Adrenal gland (tissue), 12 donors: ENCODE results near the gene TRPV2. TPM values are rescaled to one million over a fixed set of nuclear protein-coding genes. Genes with fewer than 3 reads are reported as not detected.
A peak's percentile ranks its signal among the peaks of the same experiment; 100 is the strongest.
"Not testable (repeated sequence)": the region's sequence is repeated elsewhere in the genome, so short reads cannot be mapped to it uniquely, and the experiment has no call there.

ENCODE experiments used
- DNase-seq, 7 donors: peaks; one replicate each; pipeline ENCODE4 v3.0.0-alpha.2; 2019 to 2020
- H3K27ac ChIP-seq, 5 donors: fragments of 200-600 bp; sonication (generic) in 4 of 5; 1 replicate in 3 of 5; 2 replicates in 2 of 5; pipeline versions ENCODE4 v1.5.1 to v1.8.0; 2016 to 2020; ENCODE audit warnings: mild to moderate bottlenecking in 1 of 5
- H3K27me3 ChIP-seq: fragments of 200-600 bp; 2 replicates; pipeline ENCODE4 v1.8.0; 2021
- H3K36me3 ChIP-seq, 2 donors: fragments of 200-600 bp; replicated peaks in 1 of 2; 1 replicate in 1 of 2; 2 replicates in 1 of 2; pipeline versions ENCODE4 v1.5.1 to v1.8.0; 2018 to 2022
- H3K4me1 ChIP-seq, 2 donors: fragments of 200-600 bp; replicated peaks in 1 of 2; 1 replicate in 1 of 2; 2 replicates in 1 of 2; pipeline versions ENCODE4 v1.5.1 to v1.8.0; 2018 to 2021
- H3K4me3 ChIP-seq, 4 donors: fragments of 200-600 bp; sonication (generic) in 3 of 4; one replicate each; pipeline ENCODE4 v1.5.1; 2016 to 2018
- H3K9me3 ChIP-seq, 3 donors: fragments of 200-600 bp; sonication (generic) in 1 of 3; replicated peaks in 1 of 3; 1 replicate in 2 of 3; 2 replicates in 1 of 3; pipeline versions ENCODE4 v1.5.1 to v1.8.0; 2016 to 2021
- POLR2A ChIP-seq, 2 donors: fragments of 450-650 bp; IDR thresholded peaks; one replicate each; pipeline ENCODE4 v1.6.1; 2017; ENCODE audit warnings: antibody characterized with exemption in 2 of 2, mild to moderate bottlenecking in 2 of 2, moderate library complexity in 1 of 2
- WGBS, 4 donors: extraction: QIAGEN DNeasy Blood & Tissue Kit in 2 of 4; methylation state at CpG; one replicate each; pipeline versions ENCODE4 v1.1.5 to v1.1.7; 2013 to 2017; 5-methylcytosine and 5-hydroxymethylcytosine counted together
- intact Hi-C, 2 donors: fragments of 100-400 bp; cut with DNase I; formaldehyde crosslinking; loops; one replicate each; pipeline versions ENCODE4 v1.14.1 to v1.15.0; 2022 to 2023
- polyA plus RNA-seq, 3 donors: library from polyadenylated mRNA; stranded (reverse); fragments of 200-250 nt in 2 of 3; fragments of 350-450 nt in 1 of 3; fragmentation: Illumina TruSeq in 1 of 3; extraction: RNeasy Lipid Tissue Mini Kit (QIAGEN cat#74804) in 1 of 3; gene quantifications; one replicate each; pipeline ENCODE4 v1.2.3, GENCODE V29; 2013 to 2014
- total RNA-seq, 9 donors: library from RNA; depleted of rRNA in 4 of 9; stranded (reverse); fragments of >200 nt in 4 of 9; fragments of 120-200 nt in 1 of 9; fragmentation: NEBNext Ultra II Directional in 1 of 9; extraction: Animal tissue kit (Norgen Biotek cat#: 25700) in 1 of 9; gene quantifications; one replicate each; pipeline versions ENCODE4 v1.1.0 to v1.2.4, GENCODE V29; 2013 to 2023
- TF ChIP-seq, protein P1 (sequence below), 6 experiments: fragments of 450-650 bp in 4 of 6; fragments of 200-600 bp in 2 of 6; sonication (generic) in 1 of 6; IDR thresholded peaks; 1 replicate in 5 of 6; 2 replicates in 1 of 6; pipeline versions ENCODE4 v1.5.1 to v1.8.0; 2016 to 2021; ENCODE audit warnings: antibody characterized with exemption in 6 of 6, mild to moderate bottlenecking in 2 of 6, moderate library complexity in 1 of 6
- donor health status: healthy with polysubstance abuse.
- donor health status: Bipolar disorder and iron deficiency.
- donor health status: DM: yes; HTN: yes; CAD: no.
- donor health status: DM: no; HTN: no; CAD: no.
- donor health status: DM: no; HTN: no; CAD: no.
- donor health status: DM: yes; HTN: yes; CAD: no.

Gene TRPV2
- total and polyA plus RNA-seq, 12 donors = 23.3 to 110 (median 50.6) TPM

DNA sequence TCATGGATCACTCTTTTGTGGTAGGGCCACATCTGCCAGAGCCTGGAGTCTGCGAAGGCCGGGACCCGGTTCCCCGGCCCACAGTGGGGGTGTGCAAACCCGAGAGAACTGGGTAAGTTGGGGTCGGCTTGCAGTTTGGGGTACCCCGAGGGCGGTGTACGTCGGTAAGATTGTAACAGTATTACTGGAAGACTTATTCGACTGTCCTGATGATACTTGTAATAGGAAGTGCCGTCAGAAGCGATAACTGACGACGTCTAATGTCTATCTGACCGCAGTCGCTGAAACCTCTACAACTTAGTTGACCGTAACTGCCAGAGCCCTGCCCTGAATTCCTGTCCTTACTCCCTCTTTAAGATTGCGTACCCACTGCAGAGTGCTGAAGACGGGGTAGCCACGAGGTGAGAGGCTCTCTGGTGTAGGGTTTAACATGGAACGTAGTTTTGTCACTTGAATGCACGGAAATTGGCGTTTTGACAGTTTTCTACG, 24.0 kb downstream of the TRPV2 start:
- DNase-seq = peak in 3 of 7 donors; percentile 57 to 69 (median 60)
- TF ChIP-seq POLR2A (IDR thresholded peaks at IDR 0.05) = no peak
- TF ChIP-seq, protein P1, sequence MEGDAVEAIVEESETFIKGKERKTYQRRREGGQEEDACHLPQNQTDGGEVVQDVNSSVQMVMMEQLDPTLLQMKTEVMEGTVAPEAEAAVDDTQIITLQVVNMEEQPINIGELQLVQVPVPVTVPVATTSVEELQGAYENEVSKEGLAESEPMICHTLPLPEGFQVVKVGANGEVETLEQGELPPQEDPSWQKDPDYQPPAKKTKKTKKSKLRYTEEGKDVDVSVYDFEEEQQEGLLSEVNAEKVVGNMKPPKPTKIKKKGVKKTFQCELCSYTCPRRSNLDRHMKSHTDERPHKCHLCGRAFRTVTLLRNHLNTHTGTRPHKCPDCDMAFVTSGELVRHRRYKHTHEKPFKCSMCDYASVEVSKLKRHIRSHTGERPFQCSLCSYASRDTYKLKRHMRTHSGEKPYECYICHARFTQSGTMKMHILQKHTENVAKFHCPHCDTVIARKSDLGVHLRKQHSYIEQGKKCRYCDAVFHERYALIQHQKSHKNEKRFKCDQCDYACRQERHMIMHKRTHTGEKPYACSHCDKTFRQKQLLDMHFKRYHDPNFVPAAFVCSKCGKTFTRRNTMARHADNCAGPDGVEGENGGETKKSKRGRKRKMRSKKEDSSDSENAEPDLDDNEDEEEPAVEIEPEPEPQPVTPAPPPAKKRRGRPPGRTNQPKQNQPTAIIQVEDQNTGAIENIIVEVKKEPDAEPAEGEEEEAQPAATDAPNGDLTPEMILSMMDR (IDR thresholded peaks at IDR 0.05) = no peak
- 0% methylated on average over 14 to 25 of the region's 25 CpGs for WGBS, 4 donors
- Histone ChIP-seq H3K9me3 (no peaks in the 10 kb centered on the region), H3K27me3 (no peaks in the 10 kb centered on the region), H3K27ac (peak overlapping the region; percentile 79 to 91 (median 85)), H3K4me1 (peaks cover 13 to 51% of the 10 kb centered on the region in 2 donors), H3K4me3 (peak overlapping the region; percentile 52 to 83 (median 66)), H3K36me3 (peaks cover 0 to 44% of the 10 kb centered on the region in 2 donors)
- intact Hi-C loops = no loop called here

DNA sequence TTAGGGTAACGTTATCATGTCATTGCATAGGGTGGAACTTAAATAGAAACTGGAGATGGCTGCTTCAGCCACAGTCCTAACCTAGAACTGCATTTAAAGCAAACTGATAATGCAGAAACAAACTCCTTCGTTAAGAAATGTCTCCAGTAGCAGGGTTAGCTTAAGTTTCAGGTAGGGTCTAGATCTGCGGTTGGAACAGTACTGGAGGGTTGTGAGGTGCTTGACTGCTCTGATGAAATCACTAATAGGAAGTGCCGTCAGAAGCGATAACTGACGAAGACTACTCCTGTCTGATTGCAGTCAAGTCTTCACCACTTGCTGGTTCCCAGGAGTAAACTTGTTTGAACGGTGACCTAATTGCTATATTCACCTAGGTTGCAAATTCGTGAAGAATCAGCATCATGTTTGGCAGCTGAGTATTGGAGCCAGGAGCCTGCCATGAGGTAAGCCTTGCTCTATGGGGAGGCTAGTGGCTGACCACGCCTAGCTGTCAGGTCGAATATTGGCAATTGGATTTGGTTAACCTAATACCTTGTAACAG, 24.5 kb downstream of the TRPV2 start:
- peak overlapping the region; percentile 31 to 91 (median 85) for H3K27ac ChIP-seq
- H3K9me3 ChIP-seq = no peaks in the 10 kb centered on the region
- DNase-seq = no peak
- peaks cover 0 to 46% of the 10 kb centered on the region in 2 donors for H3K36me3 ChIP-seq
- H3K4me1 ChIP-seq = peaks cover 13 to 57% of the 10 kb centered on the region in 2 donors
- no peak for TF ChIP-seq POLR2A (IDR thresholded peaks at IDR 0.05)
- TF ChIP-seq, protein P1 (IDR thresholded peaks at IDR 0.05) = no peak
- 5 to 7% (median 7%) methylated on average over 10 of the region's 10 CpGs for WGBS, 4 donors
- intact Hi-C loops = no loop called here
- peak overlapping the region in 3 of 4 donors; percentile 19 to 83 (median 55) for H3K4me3 ChIP-seq
- H3K27me3 ChIP-seq = no peaks in the 10 kb centered on the region

DNA sequence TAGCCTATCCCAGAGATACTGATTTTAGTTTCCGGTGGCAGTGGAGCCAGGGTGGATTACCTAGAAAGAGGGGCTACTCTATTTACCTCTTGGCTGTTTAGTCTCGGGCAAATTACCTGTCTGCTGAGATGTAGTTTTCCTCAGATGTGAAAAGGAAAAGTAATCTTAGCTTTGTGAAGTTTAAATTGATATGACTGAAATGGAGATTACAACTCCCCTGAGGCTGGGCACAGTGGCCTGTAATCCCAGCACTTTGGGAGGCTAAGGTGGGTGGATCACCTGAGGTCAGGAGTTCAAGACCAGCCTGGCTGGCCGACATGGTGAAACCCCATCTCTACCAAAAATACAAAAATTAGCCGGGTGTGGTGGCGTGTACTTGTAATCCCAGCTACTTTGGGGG, 25.0 kb downstream of the TRPV2 start:
- intact Hi-C loops = not testable (repeated sequence)

DNA sequence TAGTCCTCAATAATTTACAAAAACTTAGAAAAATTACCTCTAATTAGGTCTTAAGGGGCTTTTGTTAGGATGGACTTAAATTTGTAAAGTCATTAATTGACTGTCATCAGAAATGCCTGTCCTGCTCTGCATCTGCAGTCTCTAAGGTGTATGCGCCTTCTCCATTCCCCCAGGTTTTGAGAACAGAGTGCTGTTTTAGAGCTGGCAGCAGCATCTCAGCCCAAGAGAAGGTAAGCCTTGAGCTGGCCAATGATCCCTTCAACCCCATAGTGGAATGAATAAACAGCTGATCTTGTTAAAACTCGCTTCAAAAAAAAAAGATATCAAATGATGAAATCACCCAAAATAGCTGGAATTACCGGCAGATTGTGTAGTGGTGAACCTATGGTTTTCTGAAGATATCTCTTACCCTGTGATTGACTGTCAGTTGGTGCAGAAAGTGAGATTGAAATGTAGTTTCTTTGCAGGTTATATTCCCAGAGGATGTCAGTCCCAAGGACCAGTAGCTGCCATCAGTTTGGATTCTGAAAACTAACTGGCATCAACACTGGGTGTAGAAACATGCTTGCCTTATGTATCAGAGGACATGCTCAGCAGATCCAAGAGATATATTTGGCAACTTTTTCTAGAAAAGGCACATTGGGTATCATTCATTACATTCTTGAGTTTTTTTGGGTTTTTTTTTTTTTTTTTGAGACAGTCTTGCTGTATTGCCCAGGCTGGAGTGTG, 25.7 kb downstream of the TRPV2 start:
- intact Hi-C loops = no loop called here
- DNase-seq = no peak
- Histone ChIP-seq H3K9me3 (no peaks in the 10 kb centered on the region), H3K4me3 (peak overlapping the region in 1 of 4 donors; percentile 83), H3K36me3 (peaks cover 0 to 46% of the 10 kb centered on the region in 2 donors), H3K27me3 (no peaks in the 10 kb centered on the region), H3K27ac (peak overlapping the region in 3 of 5 donors; percentile 2 to 91 (median 44)), H3K4me1 (peaks cover 18 to 68% of the 10 kb centered on the region in 2 donors)
- WGBS, 4 donors = 45 to 63% (median 50%) methylated on average over 3 of the region's 3 CpGs
- TF ChIP-seq, protein P1 (IDR thresholded peaks at IDR 0.05) = no peak

More for the DNA sequence above, 25.0 kb downstream of the TRPV2 start:
- peak overlapping the region in 2 of 4 donors; percentile 55 to 83 for H3K4me3 ChIP-seq
- DNase-seq, H3K27me3 ChIP-seq, H3K9me3 ChIP-seq: not testable (repeated sequence)
- H3K4me1 ChIP-seq = peaks cover 17 to 61% of the 10 kb centered on the region in 2 donors
- peak overlapping the region; percentile 31 to 91 (median 85) for H3K27ac ChIP-seq
- 48 to 63% (median 53%) methylated on average over 5 of the region's 5 CpGs for WGBS, 4 donors
- H3K36me3 ChIP-seq = peaks cover 0 to 46% of the 10 kb centered on the region in 2 donors
